GM19467 (cell line): ENCODE measurements around the gene RFFL.

ENCODE experiments used
- ATAC-seq: cut with Tn5 transposase; IDR thresholded peaks from one replicate; pipeline ENCODE4 v1.9.1; 2021; ENCODE audit warnings: mild to moderate bottlenecking, moderate library complexity; ENCODE audit not compliant: unreplicated experiment

The RFFL gene

GRCh38 chr17:35082073-35082657 lies 18.7 kb upstream of the RFFL start:
- no peak for ATAC-seq

- no peak for ATAC-seq
Observed at GRCh38 chr17:35081638-35082037, 18.1 kb upstream of the RFFL start.

- peak; percentile 71 for ATAC-seq
Observed at GRCh38 chr17:35080536-35080935, 17.0 kb upstream of the RFFL start.

- ATAC-seq = no peak
Observed at GRCh38 chr17:35079547-35080423, 16.3 kb upstream of the RFFL start.

- no peak for ATAC-seq
Observed at GRCh38 chr17:35076874-35077273, 13.4 kb upstream of the RFFL start.

DNA sequence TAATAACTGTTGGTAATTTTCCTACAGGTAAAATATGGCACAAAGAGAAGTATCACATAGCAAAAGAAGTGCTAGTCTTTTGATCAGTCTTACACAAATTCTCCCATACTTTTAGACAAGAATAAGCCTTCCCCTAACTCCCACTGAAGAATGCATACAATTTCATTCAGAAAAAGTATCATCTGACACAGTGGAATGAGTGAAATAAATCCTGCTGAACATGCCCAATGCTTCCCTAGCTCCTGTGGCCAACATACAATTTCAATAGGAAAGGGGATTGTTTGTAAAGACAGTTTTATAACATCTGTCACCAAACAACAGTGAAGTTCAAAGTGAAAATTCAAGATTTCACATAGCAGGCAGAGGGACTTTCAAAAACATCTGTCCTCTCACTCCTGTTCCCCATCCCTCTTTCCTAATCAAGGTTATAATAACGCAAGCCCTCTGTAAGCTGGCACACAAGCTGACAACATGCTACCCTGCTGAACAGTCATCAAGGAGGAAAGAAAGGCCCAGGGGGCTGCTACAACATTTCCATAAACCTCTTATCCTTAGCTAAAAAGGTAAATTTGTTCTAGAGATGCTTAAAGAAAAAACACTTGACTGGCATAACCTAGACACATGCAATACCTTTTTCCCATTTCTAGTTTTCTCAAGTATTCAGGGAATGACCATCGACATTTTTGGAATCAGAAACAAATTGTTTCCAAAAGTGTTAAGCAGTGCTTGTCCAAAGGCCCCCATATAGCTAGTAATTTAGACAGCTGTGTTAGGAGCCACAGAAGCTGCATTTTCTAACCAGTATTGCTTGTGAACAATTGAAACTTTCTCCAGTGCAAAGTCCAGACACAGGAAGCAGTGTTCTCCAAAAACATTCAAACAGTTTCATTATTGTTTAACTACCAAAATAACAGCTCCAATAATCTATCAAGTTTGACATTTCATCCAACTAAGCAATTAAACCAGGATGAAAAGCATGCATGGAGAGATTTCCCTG lies 11.5 kb upstream of the RFFL start:
- ATAC-seq = no peak

GRCh38 chr17:35073991-35074627 lies 10.6 kb upstream of the RFFL start:
- no peak for ATAC-seq

- no peak for ATAC-seq
Observed at GRCh38 chr17:35073183-35073790, 9.8 kb upstream of the RFFL start.

- no peak for ATAC-seq
Observed at GRCh38 chr17:35069311-35069710, 5.8 kb upstream of the RFFL start.

- ATAC-seq = no peak
Observed at GRCh38 chr17:35068249-35068648, 4.7 kb upstream of the RFFL start.

DNA sequence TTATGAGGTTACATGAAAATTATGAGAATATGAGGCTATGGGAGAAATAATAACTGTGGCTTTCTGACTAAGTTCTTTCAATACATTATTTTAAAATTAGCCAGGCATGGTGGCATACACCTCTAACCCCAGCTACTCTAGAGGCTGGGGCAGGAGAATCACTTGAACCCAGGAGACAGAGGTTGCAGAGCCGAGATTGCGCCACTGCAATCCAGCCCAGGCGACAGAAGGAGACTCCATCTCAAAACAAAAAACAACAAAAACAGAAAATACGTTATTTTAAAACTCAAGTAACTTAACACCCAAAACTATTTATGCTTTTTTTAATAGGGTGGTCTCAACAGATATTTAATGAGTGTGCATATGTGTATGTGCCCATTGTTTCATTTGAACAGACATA lies 2.4 kb upstream of the RFFL start:
- ATAC-seq = no peak

DNA sequence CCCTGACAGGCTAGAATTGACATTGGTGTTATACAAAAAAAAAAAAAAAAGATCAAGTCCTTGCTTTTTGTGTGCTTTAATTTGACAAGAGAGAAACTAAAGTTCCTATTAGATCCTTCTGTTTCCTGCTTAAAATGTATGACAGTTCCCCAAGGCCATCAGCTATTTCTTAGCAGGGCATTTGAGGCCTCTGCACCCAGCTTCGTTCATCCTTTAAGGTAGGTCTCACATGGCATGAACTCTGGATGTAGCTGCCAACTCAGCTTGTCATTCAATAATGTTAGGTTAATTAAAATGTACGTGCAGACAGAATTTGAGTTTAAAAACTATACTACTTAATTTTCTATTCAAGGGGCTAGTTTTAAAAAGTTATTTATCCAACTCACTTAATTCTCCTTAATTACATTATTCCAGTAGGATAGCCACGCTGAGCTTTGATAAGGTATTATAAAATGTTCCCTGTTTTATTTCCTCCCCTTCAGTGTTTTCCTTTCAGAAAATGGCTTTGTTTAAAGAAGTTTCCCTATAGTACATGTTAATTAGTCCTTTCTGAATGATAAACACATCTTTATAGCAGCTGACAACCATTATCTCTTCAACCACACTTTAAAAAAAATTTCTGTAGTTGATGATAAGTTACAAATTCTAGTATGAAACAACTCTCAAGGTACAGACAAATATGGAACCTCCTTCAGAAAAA lies 1.2 kb upstream of the RFFL start:
- no peak for ATAC-seq

DNA sequence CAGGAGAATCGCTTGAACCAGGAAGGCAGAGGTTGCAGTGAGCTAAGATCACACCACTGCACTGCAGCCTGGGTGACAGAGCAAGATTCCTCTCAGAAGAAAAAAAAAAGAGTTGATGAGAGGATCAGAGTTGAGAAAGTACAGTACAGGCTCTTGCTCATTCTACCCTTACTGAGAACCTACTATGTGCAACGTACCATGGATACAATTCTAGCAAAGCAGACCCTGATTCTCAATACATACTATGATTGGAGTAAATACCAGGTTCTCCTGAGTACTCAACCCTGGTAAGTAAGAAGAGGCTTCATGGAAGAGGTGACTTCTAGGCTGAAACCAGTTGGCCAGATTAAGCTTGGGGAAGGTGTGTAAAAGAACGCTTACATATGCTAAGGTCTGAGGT lies 1.2 kb downstream of the RFFL start:
- ATAC-seq = no peak

GRCh38 chr17:35057332-35057915 lies 6.1 kb downstream of the RFFL start:
- no peak for ATAC-seq

DNA sequence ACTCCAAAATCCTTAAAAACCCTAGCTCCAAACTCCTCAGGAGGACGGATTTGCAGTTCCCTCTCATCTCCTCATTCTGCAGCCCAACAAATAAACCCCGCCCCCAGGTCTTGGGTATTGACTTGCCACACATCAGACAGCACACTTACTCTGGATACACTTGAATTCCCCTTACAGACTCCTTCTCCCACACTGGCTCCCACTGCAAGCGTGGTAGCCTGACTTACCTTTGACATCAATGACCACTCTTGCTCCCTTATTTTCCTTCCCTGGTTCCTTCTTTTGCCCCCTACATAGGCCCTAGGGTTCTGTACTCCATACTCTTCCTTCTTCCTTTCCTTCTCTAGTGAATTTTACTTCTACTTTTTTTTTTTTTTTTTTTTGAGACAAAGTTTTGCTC lies 7.5 kb downstream of the RFFL start:
- no peak for ATAC-seq

GRCh38 chr17:35053204-35053603 lies 10.3 kb downstream of the RFFL start:
- no peak for ATAC-seq

GRCh38 chr17:35052780-35053179 lies 10.7 kb downstream of the RFFL start:
- no peak for ATAC-seq

- no peak for ATAC-seq
Observed at GRCh38 chr17:35052241-35052610, 11.3 kb downstream of the RFFL start.

DNA sequence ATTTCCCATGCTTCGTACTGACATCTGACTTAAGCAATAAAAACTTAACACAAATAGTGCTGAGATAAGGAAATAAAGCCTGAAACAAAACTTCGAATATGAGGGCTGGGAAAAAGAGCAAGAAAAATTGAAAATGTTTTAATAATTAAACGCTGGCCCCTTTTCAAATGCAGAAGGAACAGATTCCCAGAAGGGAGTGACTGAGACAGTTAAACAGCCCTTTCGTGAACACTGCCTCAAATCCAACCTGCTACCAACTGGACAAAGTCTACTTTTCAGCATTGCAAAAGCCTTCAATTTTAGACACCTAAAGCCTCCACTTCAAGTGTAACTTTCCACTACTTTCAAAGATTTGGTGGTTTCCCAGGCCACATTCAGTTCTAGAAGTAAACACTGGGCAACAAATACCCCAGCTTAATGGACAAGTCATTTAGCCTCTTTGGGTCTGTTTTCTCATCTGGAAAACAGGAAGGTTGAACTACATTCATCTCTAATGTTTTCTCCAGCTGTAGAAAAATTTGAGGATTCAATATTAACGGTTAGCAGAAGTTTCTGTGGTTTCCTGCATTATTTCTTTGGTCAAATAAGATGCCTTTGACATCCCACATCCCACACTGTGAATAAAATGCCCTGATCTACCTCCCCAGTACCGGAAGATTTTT lies 11.8 kb downstream of the RFFL start:
- ATAC-seq = peak; percentile 26
